Heart left ventricle (tissue), 13 donors: ENCODE data around the gene SYNPO2.

Experiments
- POLR2A ChIP-seq, 2 donors: fragments of 450-650 bp; IDR thresholded peaks; one replicate each; pipeline ENCODE4 v1.6.1; 2017; ENCODE audit warnings: antibody characterized with exemption in 2 of 2, mild to moderate bottlenecking in 2 of 2, moderate library complexity in 2 of 2
- TF ChIP-seq, protein P1 (sequence below), 12 donors: fragments of 200-600 bp; sonication (generic) in 4 of 12; IDR thresholded peaks; one replicate each; pipeline versions ENCODE4 v1.5.0 to v1.8.0; 2018 to 2022; ENCODE audit warnings: antibody characterized with exemption in 12 of 12, mild to moderate bottlenecking in 5 of 12
- donor health status: ischemic (EF 13 %, LVEDD 7.1; RV severe dilation, severe dysfunction).
- donor health status: DM: no; HTN: yes; CAD: no.
- donor health status: DM: no; HTN: no; CAD: no.
- donor health status: ischemic (EF 25% LVEDD 6.9; RV normal size, moderate dysfunction).
- donor health status: ischemic (EF 25% LVEDD 5.7; RV mildly dilated, moderate dysfunction).
- donor health status: ischemic (EF 35%, LVEDD 5.7; RV mildly dilated, moderate dysfunction).
- donor health status: nonischemic (EF 11% LVEDD 7.7; RV severe dilation, severe dysfunction).
- donor health status: DM: yes; HTN: yes; CAD: no.
- donor health status: PGD.
- donor health status: ischemic (EF 29% LVEDD 5.4; RV normal size, mild dysfunction).
- donor health status: nonischemic (EF 23%, LVEDD 6.1; RV moderate dilation, normal function).

DNA sequence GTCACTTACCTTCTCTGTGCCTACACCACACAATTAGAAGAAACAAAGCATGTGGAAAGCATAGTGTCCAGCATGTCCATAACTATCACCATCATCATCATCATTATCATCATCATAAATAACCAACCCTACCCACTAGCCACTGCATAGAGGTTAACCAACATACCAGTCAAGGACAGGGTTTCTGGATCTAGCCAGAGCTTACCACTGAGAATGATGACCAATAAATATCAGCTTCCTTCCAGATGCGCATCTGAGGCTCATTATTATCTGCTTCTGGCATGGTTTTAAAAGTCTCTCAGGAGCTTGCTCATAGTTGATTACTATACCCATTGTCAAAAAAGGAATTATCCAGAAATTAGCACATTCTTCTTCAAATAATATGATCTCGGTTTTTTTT lies 221.5 kb downstream of the SYNPO2 start:
- TF ChIP-seq, protein P1, sequence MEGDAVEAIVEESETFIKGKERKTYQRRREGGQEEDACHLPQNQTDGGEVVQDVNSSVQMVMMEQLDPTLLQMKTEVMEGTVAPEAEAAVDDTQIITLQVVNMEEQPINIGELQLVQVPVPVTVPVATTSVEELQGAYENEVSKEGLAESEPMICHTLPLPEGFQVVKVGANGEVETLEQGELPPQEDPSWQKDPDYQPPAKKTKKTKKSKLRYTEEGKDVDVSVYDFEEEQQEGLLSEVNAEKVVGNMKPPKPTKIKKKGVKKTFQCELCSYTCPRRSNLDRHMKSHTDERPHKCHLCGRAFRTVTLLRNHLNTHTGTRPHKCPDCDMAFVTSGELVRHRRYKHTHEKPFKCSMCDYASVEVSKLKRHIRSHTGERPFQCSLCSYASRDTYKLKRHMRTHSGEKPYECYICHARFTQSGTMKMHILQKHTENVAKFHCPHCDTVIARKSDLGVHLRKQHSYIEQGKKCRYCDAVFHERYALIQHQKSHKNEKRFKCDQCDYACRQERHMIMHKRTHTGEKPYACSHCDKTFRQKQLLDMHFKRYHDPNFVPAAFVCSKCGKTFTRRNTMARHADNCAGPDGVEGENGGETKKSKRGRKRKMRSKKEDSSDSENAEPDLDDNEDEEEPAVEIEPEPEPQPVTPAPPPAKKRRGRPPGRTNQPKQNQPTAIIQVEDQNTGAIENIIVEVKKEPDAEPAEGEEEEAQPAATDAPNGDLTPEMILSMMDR (IDR thresholded peaks at IDR 0.05), result no peak
- no peak for TF ChIP-seq POLR2A (IDR thresholded peaks at IDR 0.05)
